AG08395 (cell line): ENCODE data around the gene HCK.
A peak's percentile ranks its signal among the peaks of the same experiment; 100 is the strongest.
"Not testable (repeated sequence)": the region's sequence is repeated elsewhere in the genome, so short reads cannot be mapped to it uniquely, and the experiment has no call there.

Source experiments
- DNase-seq: peaks from one replicate; pipeline ENCODE4 v3.0.0; 2012; ENCODE audit warnings: mixed read lengths, low spot score

HCK gene

DNA sequence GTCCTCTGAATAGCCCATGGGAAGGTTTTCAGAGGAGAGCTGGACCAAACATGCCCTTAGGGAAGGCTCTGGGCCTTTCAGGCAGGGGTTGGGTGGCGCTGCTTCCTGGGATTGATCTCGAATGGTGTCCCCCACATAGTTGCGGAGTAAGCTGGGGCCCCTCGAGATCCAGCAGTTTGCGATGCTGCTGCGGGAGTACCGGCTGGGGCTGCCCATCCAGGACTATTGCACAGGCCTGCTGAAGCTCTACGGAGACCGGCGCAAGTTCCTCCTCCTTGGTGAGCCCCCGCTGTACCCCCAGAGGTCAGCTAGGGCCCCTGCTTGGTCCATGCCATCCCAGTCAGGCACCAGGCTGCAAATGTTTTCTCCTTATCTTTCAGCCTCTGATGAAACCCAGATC, 22.5 kb upstream of the HCK start:
- no peak for DNase-seq

DNA sequence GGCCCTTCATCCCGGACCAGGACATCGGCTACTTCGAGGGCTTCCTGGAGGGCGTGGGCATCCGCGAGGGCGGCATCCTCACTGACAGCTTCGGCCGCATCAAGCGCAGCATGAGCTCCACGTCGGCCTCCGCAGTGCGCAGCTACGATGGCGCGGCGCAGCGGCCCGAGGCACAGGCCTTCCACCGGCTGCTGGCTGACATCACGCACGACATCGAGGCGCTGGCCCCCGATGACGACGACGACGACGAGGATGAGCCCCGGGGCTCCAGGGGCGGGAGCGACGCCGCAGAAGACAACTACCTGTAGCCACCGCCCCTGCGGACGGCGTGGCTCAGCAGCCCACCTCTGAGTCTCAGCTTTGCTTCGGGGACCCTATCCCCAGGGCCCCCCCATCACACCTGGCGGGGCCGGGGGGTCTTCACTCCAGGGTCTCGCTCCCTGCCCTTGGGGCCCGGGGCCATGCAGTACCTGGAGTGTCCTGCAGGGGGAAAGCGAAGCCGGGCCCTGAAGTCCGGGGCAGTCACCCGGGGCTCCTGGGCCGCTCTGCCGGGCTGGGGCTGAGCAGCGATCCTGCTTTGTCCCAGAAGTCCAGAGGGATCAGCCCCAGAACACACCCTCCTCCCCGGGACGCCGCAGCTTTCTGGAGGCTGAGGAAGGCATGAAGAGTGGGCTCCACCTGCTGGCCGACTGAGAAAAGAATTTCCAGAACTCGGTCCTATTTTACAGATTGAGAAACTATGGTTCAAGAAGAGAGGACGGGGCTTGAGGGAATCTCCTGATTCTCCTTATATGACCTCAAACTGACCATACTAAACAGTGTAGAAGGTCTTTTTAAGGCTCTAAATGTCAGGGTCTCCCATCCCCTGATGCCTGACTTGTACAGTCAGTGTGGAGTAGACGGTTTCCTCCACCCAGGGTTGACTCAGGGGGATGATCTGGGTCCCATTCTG, 20.8 kb upstream of the HCK start:
- peak; percentile 90 for DNase-seq

- DNase-seq: no peak
Measured at GRCh38 chr20:32033316-32033715, 18.7 kb upstream of the HCK start.

DNA sequence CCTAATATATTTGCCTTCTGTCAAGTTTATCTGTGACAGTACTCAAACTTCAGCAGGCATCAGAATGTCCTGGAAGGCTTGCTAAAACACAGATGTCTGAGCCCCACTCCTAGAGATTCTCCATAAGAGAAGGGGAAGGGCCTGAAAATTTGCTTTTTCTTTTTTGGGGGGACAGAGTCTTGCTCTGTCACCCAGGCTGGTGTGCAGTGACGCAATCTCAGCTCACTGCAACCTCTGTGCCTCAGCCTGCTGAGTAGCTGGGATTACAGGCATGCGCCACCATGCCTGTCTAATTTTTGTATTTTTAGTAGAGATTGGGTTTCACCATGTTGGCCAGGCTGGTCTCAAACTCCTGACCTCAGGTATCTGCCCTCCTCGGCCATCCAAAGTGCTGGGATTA, 18.3 kb upstream of the HCK start:
- DNase-seq: not testable (repeated sequence)

DNA sequence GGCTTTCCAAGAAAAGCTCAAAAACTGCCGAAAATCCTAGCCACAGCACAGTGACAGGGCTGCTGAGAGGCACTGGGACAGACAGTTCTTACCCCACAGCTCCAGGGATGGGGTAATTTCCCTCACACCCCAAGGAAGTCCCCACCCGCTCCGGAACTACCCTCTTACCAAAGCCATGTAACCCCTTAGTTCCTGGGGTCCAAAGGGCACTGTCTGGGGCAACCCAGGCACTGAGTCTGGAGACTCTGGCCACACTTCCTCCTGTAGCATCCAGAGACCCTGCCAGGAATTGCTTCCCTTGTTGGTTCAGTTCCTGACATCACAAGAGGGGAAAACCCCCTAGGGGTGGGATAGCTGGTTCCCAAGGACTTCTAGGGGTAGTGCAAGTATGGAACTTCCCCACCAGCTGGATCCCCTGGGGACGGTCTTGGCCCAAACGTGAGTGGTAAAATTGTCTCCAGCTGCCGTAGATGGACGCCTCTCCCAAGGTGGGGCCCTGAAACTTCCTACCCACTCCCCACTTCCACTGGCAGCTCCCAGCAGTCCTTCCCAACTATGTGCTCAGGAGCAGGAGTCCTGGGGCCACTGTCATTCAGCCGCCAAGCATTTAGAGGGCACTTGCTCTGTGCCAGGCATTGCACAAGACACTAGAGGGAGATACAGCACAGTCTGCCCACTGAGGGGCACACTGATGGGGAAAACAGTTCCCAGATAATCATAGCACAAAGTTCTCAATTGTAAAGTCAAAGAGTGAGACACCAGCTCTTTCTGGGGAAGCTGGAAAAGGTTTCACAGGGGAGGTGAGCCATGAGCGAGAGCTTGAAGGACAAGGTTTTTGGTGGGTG, 17.2 kb upstream of the HCK start:
- DNase-seq: peak; percentile 35

GRCh38 chr20:32035426-32035779, 16.6 kb upstream of the HCK start:
- DNase-seq: no peak

GRCh38 chr20:32036252-32036651, 15.8 kb upstream of the HCK start:
- DNase-seq: no peak

- DNase-seq: no peak
Measured at GRCh38 chr20:32036716-32037485, 15.1 kb upstream of the HCK start.

DNA sequence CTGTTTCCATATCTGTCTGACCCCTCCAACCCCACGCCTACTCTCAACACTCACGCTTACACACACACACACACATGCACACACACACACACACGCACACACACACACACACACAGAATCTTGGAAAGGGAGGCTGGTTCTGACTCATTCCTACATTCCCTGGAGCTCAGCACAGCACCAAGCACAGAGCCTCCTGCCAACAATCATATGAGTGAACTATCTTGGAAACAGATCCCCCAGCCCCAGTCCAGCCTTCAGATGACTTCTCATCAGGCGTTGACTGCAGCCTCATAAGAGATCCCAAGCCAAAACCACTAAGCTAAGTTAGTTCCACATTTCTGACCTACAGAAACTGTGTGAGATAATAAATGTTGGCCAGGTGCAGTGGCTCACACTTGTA, 14.1 kb upstream of the HCK start:
- peak; percentile 38 for DNase-seq

DNA sequence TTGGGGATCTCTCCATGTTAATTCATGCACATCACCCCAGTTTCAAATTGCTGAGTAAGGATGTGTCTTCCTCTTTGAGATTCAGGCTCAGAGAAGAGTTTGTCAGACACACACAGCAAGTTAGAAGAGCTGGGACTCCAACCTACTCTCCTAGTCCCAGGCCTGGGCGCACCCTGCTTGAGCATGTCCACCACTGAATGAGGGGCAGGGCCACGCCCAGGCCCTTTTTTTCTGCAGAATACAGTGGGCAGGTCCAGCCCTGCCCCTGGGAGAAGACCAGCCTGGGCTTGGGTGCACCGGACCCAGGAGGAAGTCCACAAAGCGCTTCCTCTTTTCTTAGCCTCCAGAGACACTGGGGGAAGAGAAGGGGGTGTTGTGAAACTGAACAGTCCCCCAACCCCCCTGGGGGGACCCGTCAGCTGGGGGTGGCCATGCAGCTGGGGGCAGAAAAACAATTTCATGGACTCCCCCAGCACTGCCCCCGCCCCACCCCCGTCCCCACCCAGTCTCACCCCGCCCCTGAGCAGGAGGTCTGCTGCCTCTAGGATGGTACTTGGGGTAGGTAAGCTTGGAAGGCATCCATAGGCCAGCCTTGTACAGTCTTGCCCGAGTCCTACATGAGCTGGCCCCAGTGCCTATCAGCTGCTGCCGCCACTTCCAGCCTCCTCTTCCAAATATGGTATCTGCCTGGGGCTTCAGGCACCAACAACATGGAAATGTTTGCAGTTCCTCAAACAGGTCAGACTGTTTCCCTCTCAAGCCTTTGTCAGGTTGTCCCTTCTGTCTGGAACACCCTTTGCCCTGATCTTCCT, 11.7 kb upstream of the HCK start:
- DNase-seq: no peak

DNA sequence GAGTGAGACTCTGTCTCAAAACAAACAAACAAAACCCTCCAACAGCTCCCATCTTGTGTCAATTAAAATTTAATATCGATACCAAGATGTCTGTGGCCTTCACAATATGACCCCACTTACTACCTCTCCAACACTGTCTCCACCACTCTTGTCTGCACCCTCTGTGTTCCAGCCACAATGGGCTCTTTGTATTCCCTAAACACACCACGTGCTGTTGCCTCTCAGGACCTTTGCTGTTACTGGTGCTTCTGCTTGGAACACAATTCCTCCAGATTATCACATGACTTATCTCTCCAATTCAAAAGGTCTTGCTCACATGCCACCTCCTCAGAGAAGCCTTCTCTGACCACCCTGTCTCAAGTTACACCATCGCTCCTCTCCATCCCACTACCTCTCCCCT, 6.0 kb upstream of the HCK start:
- DNase-seq: no peak

- DNase-seq: no peak
Measured at GRCh38 chr20:32050324-32050841, 1.7 kb upstream of the HCK start.

- no peak for DNase-seq
Measured at GRCh38 chr20:32050851-32051556, 1.0 kb upstream of the HCK start.

DNA sequence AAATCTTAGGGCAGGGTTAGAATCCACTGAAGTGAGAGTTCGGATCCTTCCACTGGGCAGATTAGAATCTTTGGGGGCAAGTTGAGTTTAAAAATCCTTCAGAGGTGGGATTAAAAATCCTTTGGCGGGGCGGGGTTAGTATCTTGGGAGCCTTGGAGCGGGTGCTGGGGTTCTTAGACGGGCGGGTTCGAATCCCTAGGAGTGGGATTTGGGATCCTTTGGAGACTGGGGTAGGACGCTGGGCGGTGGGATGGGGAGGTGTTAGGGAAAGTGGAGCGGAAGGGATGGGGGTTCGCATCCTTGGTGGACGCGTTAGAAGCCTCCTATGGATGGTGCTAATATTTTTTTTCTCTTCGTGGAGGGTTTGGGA, 337 bp upstream of the HCK start:
- DNase-seq: no peak

- no peak for DNase-seq
Measured at GRCh38 chr20:32052778-32053362, 828 bp downstream of the HCK start.

GRCh38 chr20:32053648-32054047, 1.6 kb downstream of the HCK start:
- no peak for DNase-seq

GRCh38 chr20:32056708-32057483, 4.9 kb downstream of the HCK start:
- DNase-seq: no peak

GRCh38 chr20:32057656-32058184, 5.7 kb downstream of the HCK start:
- no peak for DNase-seq

DNA sequence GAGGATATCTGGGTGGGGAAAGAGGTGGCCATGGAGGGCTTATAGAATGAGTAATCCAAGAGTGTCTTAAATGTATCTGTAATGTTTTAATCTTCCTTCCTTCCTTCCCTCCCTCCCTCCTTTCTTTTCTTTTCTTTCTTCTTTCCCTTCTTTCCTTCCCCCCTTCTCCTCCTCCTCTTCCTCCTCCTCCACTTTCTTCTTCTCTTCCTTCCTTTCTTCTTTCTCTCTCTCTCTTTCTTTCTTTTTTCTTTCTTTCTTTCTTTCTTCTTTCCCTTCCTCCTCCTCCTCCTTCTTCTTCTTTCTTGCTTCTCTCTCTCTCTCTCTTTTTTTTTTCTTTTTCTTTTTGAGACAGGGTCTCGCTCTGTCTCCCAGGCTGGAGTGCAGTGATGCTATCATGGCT, 7.1 kb downstream of the HCK start:
- DNase-seq: no peak
